GM20431 (cell line): Measurements from ENCODE around the gene ENAH.

ENCODE experiments used
- in situ Hi-C: fragments of 300-500 bp; cut with MseI, MboI; formaldehyde crosslinking; loops from one replicate; pipeline ENCODE4 v1.15.0; 2020; ENCODE audit warnings: low sequenced_read_pairs; ENCODE audit not compliant: unreplicated experiment

Gene ENAH

DNA sequence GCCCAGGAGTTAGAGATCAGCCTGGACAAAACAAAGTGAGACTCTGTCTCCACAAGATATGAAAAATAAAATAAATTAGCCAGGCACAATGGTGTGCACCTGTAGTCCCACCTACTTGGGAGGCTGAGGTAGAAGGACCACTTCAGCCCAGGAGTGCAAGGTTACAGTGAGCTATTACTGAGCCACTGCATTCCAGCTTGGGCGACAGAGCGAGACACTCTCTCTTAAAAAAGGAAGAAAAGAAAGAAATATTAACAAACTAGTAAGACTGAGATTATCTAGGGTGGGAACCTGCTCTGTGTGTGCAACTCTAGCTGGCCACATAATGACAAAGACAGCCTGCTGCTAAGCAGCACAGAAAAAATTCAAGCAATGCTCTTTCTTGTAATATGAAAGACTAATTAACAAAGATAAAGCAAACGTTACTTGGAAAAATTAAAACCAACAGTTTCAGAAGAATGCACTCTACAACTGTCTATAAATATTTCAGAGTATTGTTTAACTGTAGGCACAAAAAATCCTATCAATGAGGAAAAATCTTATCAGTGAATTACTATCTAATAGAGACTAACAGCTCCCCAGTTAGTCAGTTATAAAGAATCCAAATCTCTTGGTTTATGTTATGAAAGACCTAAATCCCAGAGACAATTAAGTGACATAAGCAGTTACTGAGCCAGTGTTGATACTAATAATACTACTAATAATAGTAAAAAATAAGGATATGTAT lies 74.5 kb downstream of the ENAH start:
- in situ Hi-C loops = no loop called here

DNA sequence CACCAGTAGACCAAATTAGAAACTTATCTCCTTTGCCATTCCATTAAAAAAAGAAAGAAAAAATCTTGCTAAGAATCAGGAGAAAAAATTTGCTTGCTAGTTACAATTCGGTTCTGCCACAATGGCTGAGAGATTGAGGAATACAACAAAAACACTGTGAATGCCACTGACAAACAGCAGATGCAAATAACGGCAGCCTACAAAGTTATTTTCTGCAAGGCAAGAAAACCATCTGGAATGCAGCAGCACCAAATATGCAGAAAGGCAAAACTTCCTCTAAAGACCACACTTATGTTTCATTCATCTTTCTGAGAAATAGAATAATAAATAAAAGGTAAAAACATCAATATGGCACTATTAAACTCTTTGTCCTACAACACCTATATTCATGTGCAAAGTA lies 75.7 kb downstream of the ENAH start:
- in situ Hi-C loops = no loop called here

DNA sequence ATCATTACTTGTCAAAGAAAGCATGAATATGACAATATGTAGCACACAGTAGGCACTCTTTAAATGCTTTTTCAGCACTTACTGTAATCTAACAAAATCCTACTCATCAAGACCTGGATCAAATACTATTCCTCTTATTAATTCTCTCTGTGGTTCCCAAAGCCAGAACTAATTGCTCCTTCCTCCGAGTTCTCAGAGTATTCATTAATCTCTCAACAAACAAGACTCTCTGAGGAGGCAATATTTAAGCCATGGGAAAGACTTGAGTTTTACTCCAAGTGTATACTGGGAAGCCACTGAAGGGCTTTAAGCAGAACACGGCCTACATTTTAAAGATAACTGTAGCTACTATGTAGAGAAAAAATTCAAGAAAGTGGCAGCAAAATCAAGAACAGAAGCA lies 79.7 kb downstream of the ENAH start:
- in situ Hi-C loops = no loop called here

DNA sequence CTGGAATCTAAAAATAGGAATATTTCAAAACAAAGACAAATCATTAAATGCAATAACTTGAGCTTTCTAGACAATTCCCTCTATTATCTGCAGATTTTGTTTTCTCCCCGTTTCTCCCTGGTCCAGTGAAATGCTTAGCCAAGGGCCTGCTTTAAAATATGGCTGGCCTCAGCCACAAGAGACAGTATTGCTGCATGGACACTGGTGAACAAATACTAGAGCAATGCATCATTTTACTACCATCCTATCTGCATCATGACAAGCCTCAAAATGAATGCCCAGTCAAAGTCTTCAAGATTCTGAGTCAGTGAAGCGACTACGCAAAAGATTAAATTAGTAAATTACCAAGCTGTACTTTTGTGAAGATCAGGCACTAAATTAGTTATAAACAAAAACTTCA lies 80.5 kb downstream of the ENAH start:
- in situ Hi-C loops = no loop called here

DNA sequence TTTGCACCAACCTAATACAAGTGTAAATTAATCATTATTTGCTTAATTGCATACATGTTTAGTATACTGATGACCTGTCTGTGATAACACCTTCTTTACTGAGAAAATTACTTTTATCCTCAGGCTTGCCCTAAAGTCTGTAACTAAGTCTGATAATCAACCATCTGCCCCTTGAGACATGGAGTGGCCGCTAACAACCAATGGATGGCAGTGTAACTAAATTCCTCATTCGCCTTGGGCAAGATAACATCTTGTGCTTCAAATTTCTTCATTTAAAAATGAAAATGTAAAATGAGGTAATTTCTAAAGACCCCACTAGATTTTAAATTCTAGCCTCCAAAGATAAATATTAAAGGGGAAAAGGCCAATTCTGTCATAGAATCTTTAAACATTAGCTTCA lies 85.1 kb downstream of the ENAH start:
- in situ Hi-C loops = no loop called here

DNA sequence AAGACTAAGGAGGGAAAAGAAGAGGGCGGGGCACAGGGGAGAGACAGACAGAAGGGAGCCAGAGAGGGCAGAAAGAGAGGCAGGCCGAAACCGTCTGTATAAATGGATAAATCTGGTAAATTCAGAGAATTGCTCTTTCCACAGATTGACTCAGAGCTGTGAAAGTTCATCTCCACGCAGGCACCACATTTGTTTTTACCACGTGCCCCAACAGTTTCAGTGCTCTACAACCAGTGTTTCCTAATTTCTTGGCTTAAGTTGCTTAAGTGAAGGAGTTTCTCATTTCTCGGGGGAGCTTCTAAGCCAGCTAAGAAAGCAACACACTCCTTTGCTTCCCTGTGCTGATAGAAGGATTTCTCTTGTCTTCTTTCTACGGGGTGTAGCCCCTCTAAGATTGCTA lies 87.1 kb downstream of the ENAH start:
- in situ Hi-C loops = no loop called here

DNA sequence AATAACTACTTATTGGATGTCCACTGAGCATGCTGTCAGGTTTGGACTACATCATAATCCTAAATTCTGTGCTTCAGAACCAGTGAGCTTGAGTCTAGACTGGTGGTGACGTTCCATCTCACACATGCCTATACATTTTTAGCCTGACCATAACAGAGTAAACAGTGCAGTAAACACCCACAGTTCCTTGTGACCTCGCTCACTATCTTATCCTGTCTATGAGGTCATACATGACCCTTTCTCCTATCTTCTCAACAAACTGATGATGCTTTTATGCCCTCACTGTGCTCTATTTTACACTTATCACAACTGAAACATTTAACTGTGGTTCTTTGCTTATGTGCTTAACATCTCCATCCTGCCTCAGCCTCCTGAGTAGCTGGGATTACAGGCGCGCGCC lies 91.2 kb downstream of the ENAH start:
- in situ Hi-C loops = no loop called here

DNA sequence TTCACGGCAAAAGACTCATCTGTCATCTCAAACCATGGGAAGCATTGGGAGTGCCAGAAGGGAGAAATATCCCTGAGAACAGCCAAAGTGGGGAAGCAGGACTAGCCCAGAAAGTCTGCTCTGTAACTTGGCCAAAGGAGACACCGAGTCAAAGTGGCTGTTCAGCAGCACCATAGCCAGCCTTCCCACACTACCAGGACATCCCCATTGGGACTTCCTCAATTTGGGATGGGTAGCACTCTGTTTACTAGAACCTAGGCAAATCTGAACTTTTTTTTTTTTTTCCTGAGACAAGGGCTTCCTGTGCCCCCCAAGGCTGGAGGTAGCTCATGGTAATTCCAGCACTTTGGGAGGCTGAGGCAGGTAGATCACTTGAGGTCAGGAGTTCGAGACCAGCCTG lies 93.0 kb downstream of the ENAH start:
- in situ Hi-C loops = no loop called here

DNA sequence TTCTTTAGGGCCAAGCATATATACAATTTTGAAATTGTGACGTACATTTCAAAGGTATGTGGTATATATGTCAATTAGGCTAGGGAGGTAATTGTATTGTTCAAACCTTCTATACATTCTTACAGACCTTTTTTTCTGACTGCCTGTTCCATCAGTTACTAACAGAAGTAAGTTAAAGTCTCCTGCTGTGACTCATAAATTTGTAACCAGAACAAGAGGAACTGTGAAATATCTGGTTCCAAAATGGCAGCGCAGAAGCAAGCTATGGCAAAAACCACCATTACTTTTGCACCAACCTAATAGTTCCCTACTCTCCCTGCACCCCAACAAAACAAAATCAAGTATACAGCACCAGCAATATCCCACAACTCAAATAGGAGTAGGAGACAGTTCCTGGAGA lies 93.6 kb downstream of the ENAH start:
- in situ Hi-C loops = no loop called here

DNA sequence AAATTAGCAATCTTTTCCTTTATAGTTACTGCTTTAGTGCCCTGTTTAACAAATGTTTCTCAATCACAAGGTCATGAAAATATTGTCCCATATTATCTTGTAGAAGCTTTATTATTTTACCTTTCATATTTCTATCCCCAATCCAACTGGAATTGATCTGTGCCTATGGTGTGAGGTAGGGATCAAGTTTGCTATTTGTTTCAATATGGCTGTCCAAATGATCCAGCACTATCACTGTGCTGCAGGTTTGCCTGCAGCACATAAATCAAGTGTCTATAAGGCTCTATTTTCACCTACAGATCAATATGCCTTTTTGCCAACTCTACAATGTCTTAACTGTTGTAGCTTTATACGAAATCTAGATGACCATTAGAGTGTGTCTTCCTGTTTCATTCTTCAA lies 96.2 kb downstream of the ENAH start:
- in situ Hi-C loops = no loop called here

DNA sequence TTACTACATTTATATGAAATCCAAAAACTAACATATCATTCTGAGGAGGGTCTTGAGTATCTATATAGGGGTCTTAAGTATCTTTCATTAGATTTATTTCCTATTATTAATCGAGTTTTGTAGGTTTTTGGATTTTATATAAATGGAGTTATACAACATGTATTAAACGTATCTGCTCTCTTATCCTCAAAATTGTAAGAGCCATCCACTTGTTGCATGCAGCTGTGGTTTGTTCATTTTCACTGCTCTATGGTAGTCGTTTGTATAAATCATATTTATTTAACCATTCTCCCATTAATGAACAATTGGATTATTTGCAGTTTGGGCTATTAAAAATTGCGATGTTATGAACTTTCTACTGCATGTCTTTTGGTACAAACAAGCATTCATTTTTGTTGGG lies 97.1 kb downstream of the ENAH start:
- in situ Hi-C loops = no loop called here

DNA sequence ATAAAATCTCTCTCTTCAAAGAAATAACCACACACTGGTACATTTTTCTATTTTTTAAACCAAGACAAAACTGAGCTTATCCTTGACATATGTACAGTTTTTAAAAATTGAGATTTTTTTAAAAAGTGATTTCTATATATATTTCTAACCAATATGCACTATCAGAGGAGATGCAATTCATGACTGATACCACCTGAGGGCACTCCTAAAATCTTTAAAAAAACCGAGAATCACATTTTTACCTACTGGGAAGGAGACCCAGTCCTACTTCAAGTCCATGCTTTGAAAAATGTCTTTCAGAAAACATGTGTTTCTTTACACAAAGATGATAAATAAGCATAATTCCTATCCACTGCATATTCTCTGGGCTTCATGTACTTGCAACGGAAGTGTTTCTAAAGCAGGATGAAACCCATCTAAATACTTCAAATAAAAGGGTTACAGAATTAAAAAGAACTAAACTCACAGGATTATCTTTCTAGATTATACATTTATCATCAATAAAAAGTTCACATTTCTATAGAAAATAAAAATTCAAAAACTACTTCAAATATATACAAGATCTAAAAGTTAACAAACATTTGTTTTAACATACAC lies 98.6 kb downstream of the ENAH start:
- in situ Hi-C loops = no loop called here

DNA sequence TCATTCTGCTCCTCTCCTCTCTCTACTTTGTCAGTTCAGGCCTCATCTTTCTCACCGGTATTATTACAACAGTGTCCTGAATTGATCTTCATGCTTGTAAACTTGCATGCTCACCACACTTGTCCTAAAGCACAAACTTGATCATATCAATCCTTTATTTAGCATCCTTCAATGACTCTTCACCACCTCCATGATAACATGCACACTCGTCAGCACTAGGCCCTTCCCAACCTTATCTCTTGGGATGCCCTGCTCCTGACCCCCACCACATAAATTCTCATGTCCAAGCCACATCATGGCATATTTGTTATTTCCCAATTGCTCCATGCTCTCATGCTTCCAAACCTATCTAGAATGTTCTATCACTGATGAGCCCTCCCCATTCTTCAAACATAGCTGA lies 103.1 kb downstream of the ENAH start:
- in situ Hi-C loops = no loop called here

DNA sequence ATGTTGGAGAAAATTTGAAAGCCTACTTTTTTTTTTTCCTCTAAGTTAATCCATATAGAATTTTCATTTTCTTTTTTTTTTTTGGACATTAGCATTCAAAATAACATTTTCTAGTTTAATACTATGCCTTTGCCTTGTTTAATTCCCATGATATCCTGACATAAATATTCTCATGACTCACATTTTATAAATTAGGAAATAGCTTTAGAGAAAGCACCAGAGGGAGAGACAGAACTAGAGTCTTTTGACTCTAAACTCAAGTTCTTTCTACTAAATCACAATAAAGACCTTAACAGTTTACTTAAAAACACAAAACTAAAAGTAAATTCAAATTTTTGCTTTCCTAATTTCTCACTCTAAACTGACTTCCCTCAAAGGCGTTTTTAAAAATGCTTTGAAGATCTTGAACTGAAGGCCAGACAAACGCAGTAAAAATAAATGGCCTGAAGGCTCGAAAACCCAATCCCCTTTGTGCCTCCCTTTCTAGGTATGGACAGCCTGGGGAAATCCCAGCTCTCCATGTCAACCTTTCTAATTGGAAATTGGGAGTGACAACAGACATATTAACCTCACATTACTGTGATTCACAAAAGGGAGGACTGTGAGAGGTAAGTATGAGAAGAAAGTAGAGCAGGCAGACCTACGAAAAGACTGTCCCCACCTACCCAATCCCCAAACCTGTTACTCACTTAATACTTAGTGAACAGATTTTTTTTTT lies 104.6 kb downstream of the ENAH start:
- in situ Hi-C loops = no loop called here

DNA sequence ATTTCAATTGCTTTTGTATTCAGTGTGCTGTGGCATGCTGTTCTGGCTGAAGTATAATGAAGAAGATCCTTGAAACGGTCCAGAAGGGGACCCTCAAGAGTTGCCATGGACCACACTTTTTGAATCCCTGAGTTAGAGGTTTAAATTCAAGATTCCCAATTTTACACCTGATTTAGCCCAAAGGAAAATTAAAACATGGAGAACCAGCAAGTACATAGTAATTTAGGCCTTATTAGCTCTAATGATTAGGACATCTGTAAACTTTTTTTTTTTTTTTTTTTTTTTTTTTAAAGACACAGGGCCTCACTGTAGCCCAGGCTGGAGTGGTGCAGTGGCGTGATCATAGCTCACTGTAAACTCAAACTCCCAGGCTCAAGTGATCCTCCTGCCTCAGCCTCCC lies 107.3 kb downstream of the ENAH start:
- in situ Hi-C loops = no loop called here

DNA sequence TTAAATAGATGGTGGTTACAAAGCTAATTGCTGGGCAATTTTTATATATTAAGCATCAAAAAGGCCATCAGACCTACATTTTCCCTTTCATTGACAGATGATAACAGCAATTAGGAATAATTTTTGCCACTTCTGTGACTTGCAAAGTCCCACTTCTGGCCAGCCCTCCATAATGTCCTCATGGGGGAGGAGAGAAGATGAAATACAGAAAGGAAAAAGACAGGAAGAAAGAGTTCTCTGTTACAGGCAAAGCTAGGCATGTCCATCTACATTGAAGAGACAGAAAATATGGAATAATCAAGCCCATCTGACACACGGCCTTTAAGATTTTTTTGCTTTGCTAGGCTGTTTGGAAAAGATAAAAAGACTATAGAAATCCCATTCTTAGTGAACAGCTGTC lies 108.0 kb downstream of the ENAH start:
- in situ Hi-C loops = no loop called here

DNA sequence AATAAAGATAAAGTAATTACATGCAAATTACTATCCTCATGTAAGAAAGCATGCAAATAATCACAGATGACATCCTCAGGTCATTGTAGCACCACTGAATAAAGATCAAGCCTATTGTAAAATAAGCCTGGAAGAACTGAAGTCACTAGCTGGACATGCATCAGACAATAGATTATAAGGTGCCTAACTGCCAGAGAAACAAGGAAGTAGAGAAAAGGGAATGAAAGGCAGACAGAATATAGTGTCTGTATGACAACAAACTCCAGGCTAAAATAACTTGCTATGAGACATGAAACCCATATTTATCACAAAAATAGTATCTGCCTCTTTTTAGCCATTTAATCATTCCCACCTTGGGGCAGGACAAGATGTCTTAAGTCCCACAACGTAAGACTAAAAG lies 108.7 kb downstream of the ENAH start:
- in situ Hi-C loops = no loop called here

DNA sequence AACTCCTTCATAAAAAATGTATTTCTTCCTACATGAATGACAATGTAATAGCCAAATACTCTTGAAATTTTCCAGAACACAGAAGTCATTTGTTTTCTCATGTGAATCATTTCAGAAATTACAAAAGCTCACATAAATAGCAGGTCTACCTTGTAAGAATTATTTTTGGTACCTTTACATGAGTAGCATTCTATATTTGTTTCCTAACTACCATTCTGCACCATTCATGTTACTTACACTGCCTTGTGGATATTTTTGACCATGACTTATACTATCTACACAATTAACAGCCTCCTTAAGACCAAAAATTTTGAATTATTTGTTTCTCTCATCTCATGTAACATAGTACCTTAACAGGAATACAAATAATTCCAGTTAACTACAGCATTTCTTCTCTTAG lies 109.6 kb downstream of the ENAH start:
- in situ Hi-C loops = no loop called here

DNA sequence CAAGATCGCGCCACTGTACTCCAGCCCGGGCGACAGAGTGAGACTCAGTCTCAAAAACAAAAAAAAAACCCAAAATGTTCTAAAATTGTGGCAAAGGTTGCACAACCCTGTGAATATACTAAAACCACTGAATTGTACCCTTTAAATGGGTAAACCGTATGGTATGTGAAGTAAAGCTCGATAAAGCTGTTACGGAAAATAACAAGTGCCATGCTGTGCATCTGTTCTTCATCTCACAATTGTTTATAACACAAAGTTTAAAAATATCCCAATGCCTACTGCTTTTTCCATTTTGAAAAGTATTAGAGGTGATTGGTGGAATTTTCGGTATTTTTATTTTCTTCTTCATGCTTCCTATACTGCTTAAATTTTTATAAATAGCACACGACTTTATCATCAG lies 111.5 kb downstream of the ENAH start:
- in situ Hi-C loops = no loop called here

DNA sequence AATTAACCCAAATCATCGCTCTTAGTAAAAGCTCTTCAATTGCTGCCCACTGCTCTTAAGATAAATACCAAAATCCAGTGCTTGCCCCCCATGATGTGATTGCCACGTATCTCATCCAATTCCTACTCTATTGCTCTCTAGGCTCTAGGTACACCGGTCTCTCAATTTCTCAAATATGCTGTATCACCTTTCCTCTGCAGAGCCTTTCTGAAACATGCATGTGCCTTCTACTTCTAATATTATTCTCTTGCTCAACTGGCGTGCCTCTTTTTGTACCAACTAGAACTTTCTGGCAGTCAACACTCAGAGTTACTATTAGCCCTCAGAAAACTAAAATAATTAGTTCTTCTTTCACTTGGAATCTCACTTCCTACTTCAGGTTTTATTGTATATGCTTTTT lies 113.3 kb downstream of the ENAH start:
- in situ Hi-C loops = no loop called here

DNA sequence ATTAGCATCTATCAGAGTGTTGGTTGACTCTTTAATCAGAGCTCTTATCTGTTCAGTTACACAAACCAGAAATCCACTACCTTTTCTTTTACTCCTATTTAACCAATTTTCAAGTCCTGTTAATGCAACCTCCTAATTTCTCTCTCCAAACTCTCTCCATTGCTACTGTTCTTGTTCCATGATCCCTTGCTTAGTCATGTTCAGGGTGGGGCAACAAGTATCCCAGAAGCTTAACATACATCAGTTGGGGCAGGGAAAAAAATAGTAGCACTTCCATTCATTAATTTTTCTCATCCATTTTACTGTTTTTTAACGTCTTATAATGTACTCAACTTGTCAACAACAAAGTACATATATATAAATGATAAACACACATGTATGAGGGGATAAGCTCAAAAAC lies 113.9 kb downstream of the ENAH start:
- in situ Hi-C loops = no loop called here
